ENCODE measurements around the gene SLC1A1.

Gene SLC1A1

DNA sequence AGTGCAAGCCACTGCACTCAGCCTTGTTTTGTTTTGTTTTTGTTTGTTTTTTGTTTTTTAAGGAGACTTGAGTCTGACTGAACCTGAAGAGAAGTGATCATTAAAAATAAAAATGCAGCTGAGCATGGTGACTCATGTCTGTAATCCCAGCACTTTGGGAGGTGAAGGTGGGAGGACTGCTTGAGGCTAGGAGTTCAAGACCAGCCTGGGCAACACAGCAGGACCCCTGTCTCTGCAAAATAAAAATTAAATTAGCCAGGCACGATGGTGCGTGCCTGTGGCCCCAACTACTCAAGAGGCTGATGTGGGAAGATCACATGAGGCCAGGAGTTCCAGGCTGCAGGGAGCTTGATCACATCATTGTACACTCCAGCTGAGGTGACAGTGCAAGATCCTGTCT is 6.2 kb downstream of the SLC1A1 start:
- DNase-seq = no peak
- Histone ChIP-seq H3K4me3 (ENCODE audit: low read depth, low read length) (no peak overlapping the region), H3K36me3 (no peaks in the 10 kb centered on the region), H3K9me3 (ENCODE audit: severe bottlenecking) (no peaks in the 10 kb centered on the region), H3K27ac (no peak overlapping the region), H3K27me3 (ENCODE audit: insufficient read depth, low read depth, severe bottlenecking) (no peaks in the 10 kb centered on the region)
- TF ChIP-seq, protein P1, sequence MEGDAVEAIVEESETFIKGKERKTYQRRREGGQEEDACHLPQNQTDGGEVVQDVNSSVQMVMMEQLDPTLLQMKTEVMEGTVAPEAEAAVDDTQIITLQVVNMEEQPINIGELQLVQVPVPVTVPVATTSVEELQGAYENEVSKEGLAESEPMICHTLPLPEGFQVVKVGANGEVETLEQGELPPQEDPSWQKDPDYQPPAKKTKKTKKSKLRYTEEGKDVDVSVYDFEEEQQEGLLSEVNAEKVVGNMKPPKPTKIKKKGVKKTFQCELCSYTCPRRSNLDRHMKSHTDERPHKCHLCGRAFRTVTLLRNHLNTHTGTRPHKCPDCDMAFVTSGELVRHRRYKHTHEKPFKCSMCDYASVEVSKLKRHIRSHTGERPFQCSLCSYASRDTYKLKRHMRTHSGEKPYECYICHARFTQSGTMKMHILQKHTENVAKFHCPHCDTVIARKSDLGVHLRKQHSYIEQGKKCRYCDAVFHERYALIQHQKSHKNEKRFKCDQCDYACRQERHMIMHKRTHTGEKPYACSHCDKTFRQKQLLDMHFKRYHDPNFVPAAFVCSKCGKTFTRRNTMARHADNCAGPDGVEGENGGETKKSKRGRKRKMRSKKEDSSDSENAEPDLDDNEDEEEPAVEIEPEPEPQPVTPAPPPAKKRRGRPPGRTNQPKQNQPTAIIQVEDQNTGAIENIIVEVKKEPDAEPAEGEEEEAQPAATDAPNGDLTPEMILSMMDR (IDR thresholded peaks at IDR 0.05; ENCODE audit: low read depth, low read length) = no peak

DNA sequence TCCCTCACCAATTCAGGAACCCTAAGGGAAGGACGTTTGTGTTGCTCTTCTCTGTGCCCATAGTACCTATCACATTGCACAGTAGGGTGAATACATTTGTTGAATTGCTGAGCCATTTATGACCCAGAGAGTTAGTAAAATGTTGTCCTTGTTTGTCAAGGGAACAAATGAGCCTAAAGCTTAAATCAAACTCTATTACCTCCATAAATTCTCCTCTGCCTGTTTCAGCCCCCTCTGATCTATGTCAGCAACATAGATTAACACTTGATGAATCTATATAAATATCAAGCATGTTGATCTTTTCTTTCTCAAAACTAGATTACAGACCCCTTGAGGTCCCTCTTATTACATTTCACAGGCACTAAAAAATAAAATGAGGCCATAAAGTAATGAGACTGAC is 7.1 kb downstream of the SLC1A1 start:
- Histone ChIP-seq H3K9me3 (ENCODE audit: severe bottlenecking) (no peaks in the 10 kb centered on the region), H3K36me3 (no peaks in the 10 kb centered on the region), H3K4me3 (ENCODE audit: low read depth, low read length) (no peak overlapping the region), H3K27ac (no peak overlapping the region), H3K27me3 (ENCODE audit: insufficient read depth, low read depth, severe bottlenecking) (no peaks in the 10 kb centered on the region)
- DNase-seq = no peak
- TF ChIP-seq, protein P1 (IDR thresholded peaks at IDR 0.05; ENCODE audit: low read depth, low read length) = no peak

DNA sequence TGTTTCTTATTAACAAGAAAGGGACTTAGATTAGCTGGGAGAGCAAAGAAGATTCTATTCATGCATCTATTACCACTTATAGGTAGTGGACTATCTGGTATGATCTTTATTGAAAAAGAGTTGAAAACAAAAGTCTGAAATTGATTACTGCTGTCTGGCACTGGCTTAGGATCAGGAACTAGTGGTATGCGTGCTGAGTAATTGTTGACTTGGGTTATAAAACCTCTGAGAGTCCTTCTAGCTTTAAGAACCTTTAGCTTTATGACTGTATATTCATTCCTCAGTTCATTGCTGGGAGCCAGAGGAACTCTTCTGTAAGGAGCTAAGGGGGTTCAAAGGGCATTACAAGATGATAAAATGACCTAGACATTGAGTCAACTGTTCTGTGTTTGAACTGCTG is 7.6 kb downstream of the SLC1A1 start:
- Histone ChIP-seq H3K27ac (no peak overlapping the region), H3K4me3 (ENCODE audit: low read depth, low read length) (no peak overlapping the region), H3K27me3 (ENCODE audit: insufficient read depth, low read depth, severe bottlenecking) (no peaks in the 10 kb centered on the region), H3K9me3 (ENCODE audit: severe bottlenecking) (no peaks in the 10 kb centered on the region), H3K36me3 (no peaks in the 10 kb centered on the region)
- TF ChIP-seq, protein P1 (IDR thresholded peaks at IDR 0.05; ENCODE audit: low read depth, low read length) = no peak
- DNase-seq = no peak

DNA sequence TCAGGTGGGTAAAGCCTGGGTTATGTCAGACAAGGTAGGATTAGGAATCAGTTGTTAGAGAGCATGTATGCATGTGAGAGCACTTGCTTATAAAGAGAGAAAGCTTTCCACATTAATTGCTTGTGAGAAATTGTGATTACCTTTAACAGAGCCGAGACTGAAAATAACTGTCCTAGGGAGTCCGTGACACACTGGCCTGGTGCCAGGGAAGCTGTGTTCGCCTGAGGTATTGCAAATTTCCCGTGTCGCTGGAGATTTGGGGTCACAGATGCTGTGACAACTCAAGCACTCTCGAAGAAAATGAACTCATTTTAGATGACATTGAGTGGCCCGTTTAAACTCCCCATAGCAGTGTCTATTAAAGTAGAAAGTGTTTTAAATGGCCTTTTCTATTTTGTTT is 9.6 kb downstream of the SLC1A1 start:
- H3K27ac ChIP-seq = no peak overlapping the region
- no peaks in the 10 kb centered on the region for H3K9me3 ChIP-seq (ENCODE audit: severe bottlenecking)
- DNase-seq = no peak
- H3K27me3 ChIP-seq (ENCODE audit: insufficient read depth, low read depth, severe bottlenecking) = no peaks in the 10 kb centered on the region
- TF ChIP-seq, protein P1 (IDR thresholded peaks at IDR 0.05; ENCODE audit: low read depth, low read length) = no peak
- H3K36me3 ChIP-seq = no peaks in the 10 kb centered on the region
- H3K4me3 ChIP-seq (ENCODE audit: low read depth, low read length) = no peak overlapping the region

DNA sequence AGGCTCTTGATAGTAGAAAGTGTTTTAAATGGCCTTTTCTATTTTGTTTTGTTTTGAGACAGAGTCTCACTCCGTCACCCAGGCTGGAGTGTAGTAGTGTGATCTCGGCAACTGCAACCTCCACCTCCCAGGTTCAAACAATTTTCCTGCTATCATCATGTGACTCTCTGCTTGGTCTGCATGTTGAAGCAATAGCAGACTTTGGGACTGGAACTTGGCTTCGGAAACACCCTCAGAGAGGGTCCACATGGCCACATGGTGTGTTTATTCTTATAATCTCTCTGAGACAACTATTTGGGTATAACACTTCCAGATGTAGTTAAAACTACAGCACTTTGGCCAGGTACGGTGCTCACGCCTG is 10.9 kb downstream of the SLC1A1 start:
- H3K9me3 ChIP-seq (ENCODE audit: severe bottlenecking) = no peaks in the 10 kb centered on the region
- no peak overlapping the region for H3K4me3 ChIP-seq (ENCODE audit: low read depth, low read length)
- no peaks in the 10 kb centered on the region for H3K36me3 ChIP-seq
- no peak overlapping the region for H3K27ac ChIP-seq
- TF ChIP-seq, protein P1 (IDR thresholded peaks at IDR 0.05; ENCODE audit: low read depth, low read length) = no peak
- no peak for DNase-seq
- no peaks in the 10 kb centered on the region for H3K27me3 ChIP-seq (ENCODE audit: insufficient read depth, low read depth, severe bottlenecking)

DNA sequence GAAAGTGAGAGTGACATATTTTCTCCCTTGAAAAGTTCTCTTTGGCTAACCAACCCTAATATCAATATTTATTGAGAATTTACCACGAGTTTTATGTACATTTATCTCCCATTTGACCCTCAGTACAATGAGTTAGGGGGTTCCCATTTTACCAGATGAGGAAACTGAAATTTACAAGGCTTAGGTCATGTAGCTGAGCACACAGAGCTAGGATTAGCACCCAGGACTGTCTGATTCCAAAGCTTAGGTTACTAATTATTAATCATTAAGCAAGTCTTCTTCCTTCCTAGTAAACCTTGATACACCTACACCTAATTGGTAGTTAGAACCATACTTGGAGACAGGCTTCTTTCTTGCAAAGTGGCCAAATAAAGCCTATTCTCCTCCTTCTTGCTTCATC is 12.2 kb downstream of the SLC1A1 start:
- no peak overlapping the region for H3K4me3 ChIP-seq (ENCODE audit: low read depth, low read length)
- TF ChIP-seq, protein P1 (IDR thresholded peaks at IDR 0.05; ENCODE audit: low read depth, low read length) = no peak
- no peak overlapping the region for H3K27ac ChIP-seq
- no peaks in the 10 kb centered on the region for H3K27me3 ChIP-seq (ENCODE audit: insufficient read depth, low read depth, severe bottlenecking)
- DNase-seq = no peak
- no peaks in the 10 kb centered on the region for H3K36me3 ChIP-seq
- H3K9me3 ChIP-seq (ENCODE audit: severe bottlenecking) = no peaks in the 10 kb centered on the region
